ENCODE data around the gene APRT. TPM values are rescaled to one million over a fixed set of nuclear protein-coding genes. Genes with fewer than 3 reads are reported as not detected.
A peak's percentile ranks its signal among the peaks of the same experiment; 100 is the strongest.

Gene APRT
- total RNA-seq, 1 donor from 2014 or later: 53.4 TPM

DNA sequence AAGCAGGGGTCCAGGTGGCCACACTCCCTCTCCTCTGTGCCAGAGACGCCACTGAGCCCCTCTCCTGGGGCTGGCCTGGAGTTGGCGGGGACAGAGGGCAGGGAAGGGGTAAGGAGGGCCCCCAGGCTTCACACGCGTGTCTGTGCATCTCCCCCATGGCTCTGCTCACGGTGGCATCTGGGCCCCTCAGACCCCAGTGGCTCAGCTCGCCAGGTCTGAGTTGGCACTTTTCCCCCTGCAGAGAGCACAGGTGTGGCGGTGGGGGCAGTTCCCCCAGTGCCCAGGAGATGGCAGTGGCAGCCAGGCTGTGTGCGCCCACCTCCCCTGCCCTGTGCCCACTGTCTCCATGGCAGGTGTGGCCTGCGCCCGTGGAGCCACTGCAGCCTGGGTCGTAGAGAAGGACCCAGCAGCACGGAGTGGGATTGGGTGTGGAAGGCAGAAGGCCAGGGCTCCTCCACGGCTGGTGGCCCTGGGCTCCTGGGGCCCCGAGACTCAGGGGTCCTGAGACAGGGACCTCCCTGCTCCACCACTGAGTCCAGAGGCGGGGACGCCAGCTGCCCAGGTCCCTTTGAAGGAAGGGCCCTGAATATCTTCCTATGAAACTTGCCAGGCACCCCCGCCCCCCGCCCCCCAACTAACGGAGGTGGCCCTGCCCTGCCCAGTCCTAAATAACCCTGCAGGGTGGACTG lies 4.3 kb upstream of the APRT start:
- Histone ChIP-seq H4K20me1 (ENCODE audit: low read depth) (peaks cover 5% of the 10 kb centered on the region), H3K27me3 (no peaks in the 10 kb centered on the region), H3K79me2 (ENCODE audit: low read depth) (peaks cover 6% of the 10 kb centered on the region), H3K27ac (no peak overlapping the region), H3K4me1 (no peaks in the 10 kb centered on the region), H2AFZ (replicated peaks) (no peak overlapping the region), H3F3A (ENCODE audit: low read depth) (peaks cover 13% of the 10 kb centered on the region), H3K4me2 (no peak overlapping the region), H3K36me3 (no peaks in the 10 kb centered on the region), H3K9ac (no peak overlapping the region), H3K9me3 (ENCODE audit: low read depth) (no peaks in the 10 kb centered on the region), H3K4me3 (no peak overlapping the region)
- peak; percentile 72 for DNase-seq (ENCODE audit: low spot score)
- peaks cover 3% of the 10 kb centered on the region for H3K27me3 Mint-ChIP-seq (ENCODE audit: insufficient read depth, low read depth)
- H3K4me3 Mint-ChIP-seq: no peak overlapping the region
- TF ChIP-seq EZH2phosphoT487 (IDR thresholded peaks at IDR 0.05) (no peak), EZH2 (IDR thresholded peaks at IDR 0.05) (no peak)
- TF ChIP-seq, protein P1, sequence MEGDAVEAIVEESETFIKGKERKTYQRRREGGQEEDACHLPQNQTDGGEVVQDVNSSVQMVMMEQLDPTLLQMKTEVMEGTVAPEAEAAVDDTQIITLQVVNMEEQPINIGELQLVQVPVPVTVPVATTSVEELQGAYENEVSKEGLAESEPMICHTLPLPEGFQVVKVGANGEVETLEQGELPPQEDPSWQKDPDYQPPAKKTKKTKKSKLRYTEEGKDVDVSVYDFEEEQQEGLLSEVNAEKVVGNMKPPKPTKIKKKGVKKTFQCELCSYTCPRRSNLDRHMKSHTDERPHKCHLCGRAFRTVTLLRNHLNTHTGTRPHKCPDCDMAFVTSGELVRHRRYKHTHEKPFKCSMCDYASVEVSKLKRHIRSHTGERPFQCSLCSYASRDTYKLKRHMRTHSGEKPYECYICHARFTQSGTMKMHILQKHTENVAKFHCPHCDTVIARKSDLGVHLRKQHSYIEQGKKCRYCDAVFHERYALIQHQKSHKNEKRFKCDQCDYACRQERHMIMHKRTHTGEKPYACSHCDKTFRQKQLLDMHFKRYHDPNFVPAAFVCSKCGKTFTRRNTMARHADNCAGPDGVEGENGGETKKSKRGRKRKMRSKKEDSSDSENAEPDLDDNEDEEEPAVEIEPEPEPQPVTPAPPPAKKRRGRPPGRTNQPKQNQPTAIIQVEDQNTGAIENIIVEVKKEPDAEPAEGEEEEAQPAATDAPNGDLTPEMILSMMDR (IDR thresholded peaks at IDR 0.05): peak; percentile 68
- H3K36me3 Mint-ChIP-seq: no peaks in the 10 kb centered on the region
- H3K9me3 Mint-ChIP-seq: no peaks in the 10 kb centered on the region
- H3K4me1 Mint-ChIP-seq: peaks cover 3% of the 10 kb centered on the region
- H3K27ac Mint-ChIP-seq: no peak overlapping the region

DNA sequence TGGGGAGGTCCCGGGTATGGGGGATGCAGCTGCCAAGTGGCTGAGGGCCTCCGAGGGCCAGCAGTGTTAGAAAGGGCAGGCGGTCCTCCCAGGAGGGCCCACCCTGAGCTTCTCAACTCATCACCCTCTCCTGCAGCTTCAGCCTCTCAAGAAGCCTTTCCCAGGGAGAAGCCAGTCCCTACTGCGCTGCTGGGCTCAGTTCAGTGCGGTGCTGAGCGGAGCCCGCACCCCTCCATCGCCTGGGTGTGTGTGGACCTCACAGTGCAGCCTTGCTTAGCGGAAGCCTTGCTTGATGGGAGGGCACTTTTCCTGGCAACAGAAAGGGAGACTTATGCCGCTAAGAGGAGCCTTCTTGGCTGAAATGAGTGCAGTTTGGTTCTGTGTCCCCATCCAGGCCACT lies 3.5 kb upstream of the APRT start:
- H3K4me3 ChIP-seq: no peak overlapping the region
- Mint-ChIP-seq H3K4me1 (peaks cover 4% of the 10 kb centered on the region), H3K4me3 (no peak overlapping the region), H3K27me3 (ENCODE audit: insufficient read depth, low read depth) (peaks cover 3% of the 10 kb centered on the region), H3K27ac (no peak overlapping the region), H3K9me3 (no peaks in the 10 kb centered on the region), H3K36me3 (no peaks in the 10 kb centered on the region)
- H3F3A ChIP-seq (ENCODE audit: low read depth): peaks cover 20% of the 10 kb centered on the region
- H4K20me1 ChIP-seq (ENCODE audit: low read depth): peaks cover 13% of the 10 kb centered on the region
- no peaks in the 10 kb centered on the region for H3K27me3 ChIP-seq
- H3K4me2 ChIP-seq: no peak overlapping the region
- no peak for DNase-seq (ENCODE audit: low spot score)
- no peak overlapping the region for H3K27ac ChIP-seq
- no peak overlapping the region for H3K9ac ChIP-seq
- H2AFZ ChIP-seq (replicated peaks): no peak overlapping the region
- H3K79me2 ChIP-seq (ENCODE audit: low read depth): peaks cover 15% of the 10 kb centered on the region
- H3K4me1 ChIP-seq: peaks cover 4% of the 10 kb centered on the region
- TF ChIP-seq EZH2 (IDR thresholded peaks at IDR 0.05): no peak
- TF ChIP-seq, protein P1 (IDR thresholded peaks at IDR 0.05): no peak
- no peak for TF ChIP-seq EZH2phosphoT487 (IDR thresholded peaks at IDR 0.05)
- H3K36me3 ChIP-seq: no peaks in the 10 kb centered on the region
- no peaks in the 10 kb centered on the region for H3K9me3 ChIP-seq (ENCODE audit: low read depth)

DNA sequence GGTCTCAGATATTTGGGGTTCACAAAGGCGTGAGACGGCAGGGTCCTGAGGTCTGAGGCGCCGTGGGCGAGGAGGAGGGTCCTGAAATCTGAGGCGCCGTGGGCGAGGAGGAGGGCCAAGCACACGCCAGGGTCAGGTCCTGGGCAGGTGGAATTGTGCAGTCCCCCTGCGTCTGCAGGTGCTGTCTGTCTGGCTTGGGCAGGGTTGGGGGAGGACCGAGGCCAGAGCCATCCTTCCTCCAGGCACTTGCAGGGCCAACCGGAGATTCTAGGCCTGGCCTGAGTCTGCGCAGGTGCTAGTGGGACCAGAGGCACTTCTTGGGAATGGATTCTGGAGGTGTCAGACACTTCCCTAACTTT lies 2.4 kb upstream of the APRT start:
- Histone ChIP-seq H3F3A (ENCODE audit: low read depth) (peaks cover 31% of the 10 kb centered on the region), H2AFZ (replicated peaks) (no peak overlapping the region), H3K27me3 (no peaks in the 10 kb centered on the region), H4K20me1 (ENCODE audit: low read depth) (peaks cover 24% of the 10 kb centered on the region), H3K4me1 (peaks cover 4% of the 10 kb centered on the region), H3K36me3 (no peaks in the 10 kb centered on the region), H3K4me2 (no peak overlapping the region), H3K27ac (no peak overlapping the region), H3K9me3 (ENCODE audit: low read depth) (no peaks in the 10 kb centered on the region), H3K4me3 (no peak overlapping the region), H3K79me2 (ENCODE audit: low read depth) (peaks cover 18% of the 10 kb centered on the region), H3K9ac (no peak overlapping the region)
- no peak for DNase-seq (ENCODE audit: low spot score)
- H3K27ac Mint-ChIP-seq: peak overlapping the region; percentile 42
- TF ChIP-seq EZH2 (IDR thresholded peaks at IDR 0.05): no peak
- no peak for TF ChIP-seq EZH2phosphoT487 (IDR thresholded peaks at IDR 0.05)
- TF ChIP-seq, protein P1 (IDR thresholded peaks at IDR 0.05): no peak
- H3K4me3 Mint-ChIP-seq: no peak overlapping the region
- H3K9me3 Mint-ChIP-seq: no peaks in the 10 kb centered on the region
- peaks cover 5% of the 10 kb centered on the region for H3K27me3 Mint-ChIP-seq (ENCODE audit: insufficient read depth, low read depth)
- H3K36me3 Mint-ChIP-seq: peaks cover under 1% of the 10 kb centered on the region
- peaks cover 6% of the 10 kb centered on the region for H3K4me1 Mint-ChIP-seq

Data from neural progenitor cell (in vitro differentiated cells).